Nucleus accumbens (tissue), 56 donors: Measurements from ENCODE around the gene SHOX.
"Not testable (repeated sequence)": the region's sequence is repeated elsewhere in the genome, so short reads cannot be mapped to it uniquely, and the experiment has no call there.

Experiments used
- DNase-seq, 56 donors: peaks; one replicate each; lab custom pipeline; 2025; lab: John Stamatoyannopoulos, UW

The SHOX gene

DNA sequence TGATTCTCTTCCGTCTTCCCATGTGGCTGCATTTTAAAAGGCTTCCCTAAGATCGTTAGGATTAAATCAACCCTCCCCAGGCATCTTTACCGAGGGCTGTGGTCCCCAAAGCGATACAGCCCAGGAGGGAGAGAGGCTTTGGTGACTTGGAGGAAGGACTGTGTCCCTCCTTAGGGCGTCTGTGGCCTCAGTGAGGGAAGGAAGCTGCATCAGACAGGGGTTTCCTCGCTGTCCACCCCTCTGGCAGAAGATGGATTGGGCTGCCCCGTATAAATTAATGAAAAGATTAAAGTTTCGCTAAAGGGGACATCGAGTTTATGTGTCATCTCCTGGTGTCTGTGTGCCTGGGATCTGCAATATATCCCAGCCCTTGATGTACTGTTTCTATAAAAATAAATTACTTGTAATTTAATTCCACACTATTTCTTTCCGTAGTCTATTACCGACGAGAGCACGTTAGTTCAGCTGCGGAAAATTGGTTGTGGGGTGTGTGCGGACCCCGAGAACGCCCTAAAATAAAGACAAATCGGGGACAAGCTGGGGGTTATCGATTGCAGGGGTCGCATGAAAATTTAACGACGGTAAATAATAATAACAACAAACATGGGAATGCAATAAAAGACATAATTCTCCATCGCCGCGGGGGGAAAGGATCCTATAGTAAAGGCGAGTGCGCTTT is 6.5 kb downstream of the SHOX start:
- DNase-seq: no peak

DNA sequence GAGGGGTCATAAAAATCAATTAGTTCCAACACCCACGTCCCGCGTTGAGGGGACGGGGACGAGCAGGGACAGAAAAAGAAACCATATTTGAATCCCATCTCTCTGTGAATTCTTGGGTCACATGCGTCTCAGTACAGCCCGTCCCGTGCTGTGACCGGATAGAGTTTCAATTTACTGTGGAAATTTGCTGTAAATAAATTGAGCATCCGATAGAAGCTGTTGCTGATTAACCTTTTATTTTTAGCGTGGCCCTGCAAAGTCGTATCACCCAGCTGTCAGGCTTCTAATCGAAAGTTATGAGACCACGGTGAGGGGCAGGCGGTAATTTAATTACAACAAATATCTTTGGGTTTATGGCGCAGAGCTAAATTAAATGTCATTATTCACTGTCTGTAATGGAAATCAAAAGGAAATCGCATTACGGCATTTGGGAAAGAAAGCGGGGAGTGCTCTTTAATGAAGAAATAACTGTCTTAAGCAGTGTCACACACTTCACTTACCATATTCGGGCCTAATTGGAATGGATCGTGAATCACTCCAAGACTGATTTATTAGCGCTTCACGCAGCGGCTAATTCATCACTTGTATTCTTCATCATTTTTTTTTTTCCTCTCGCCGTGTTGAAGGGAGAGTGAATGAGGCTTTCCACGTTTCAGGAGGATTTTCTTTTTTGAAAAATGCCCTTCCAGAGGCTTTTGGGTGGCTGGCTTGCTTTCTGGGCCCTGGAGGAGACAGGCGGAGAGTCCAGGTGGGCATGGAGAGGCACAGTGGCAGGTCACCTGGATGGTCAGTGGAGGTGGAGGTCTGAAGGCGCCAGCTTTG is 7.3 kb downstream of the SHOX start:
- DNase-seq: no peak

DNA sequence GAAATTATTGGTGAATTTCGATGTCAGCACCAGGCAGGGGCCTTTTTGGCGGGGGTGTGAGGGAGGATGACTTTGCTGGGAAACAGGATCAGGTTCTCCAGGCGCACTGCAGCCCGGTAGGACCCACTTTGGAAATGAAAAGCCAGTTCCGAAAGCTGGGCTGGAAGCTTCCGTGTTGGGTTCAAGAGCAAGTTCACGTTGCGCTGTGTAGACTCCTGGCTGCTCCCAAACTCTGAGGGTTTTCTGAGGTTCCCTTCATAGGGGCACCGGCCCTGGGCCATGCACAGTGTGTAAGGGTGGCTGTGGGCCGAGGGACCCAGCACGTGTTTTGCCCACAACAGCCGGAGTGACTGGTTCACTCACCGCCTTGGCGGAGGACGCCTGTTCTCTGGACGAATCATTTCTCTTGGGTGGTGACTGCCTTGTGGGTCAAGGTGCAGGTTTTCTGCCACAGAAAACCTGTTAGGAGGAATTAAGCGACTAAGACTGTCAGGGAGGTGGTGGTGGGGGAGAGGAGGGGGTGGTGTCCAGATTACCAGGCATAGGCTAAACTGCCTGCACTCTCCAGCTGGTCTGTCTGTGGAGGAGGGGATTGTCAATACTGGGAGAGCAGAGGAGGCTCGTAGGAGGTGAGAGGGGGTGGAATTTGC is 8.0 kb downstream of the SHOX start:
- DNase-seq: no peak

DNA sequence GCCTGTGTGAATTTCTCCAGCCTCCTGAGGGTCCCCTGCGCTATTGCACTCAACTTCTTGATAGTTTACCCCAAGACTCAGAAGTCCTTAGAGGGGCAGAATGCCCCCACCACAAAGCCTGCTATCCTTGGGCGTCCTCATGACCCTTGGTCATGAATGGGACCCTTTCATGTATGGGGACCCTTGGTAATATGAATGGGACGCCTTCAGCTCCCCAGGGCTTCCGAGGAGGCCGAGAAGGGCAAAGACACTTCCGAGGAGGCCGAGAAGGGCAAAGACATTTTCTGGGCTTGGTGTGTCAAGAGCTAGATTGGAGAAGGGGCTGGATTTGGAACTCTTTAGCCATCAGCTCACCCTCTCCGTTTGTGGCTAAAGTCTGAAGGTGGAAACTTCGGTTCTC is 8.6 kb downstream of the SHOX start:
- no peak for DNase-seq

DNA sequence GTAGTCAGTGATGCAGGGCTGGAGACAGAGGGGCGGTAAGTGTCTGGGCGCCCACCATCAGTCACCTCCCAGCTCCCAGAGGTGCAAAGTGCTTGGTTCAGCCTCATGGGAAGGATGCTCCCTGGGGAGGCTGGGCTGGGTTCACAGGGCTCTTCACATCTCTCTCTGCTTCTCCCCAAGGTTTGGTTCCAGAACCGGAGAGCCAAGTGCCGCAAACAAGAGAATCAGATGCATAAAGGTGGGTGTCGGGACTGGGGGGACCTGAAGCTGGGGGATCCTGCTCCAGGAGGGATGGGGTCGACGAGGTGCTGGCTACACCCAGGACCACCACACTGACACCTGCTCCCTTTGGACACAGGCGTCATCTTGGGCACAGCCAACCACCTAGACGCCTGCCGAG is 10.1 kb downstream of the SHOX start:
- no peak for DNase-seq

DNA sequence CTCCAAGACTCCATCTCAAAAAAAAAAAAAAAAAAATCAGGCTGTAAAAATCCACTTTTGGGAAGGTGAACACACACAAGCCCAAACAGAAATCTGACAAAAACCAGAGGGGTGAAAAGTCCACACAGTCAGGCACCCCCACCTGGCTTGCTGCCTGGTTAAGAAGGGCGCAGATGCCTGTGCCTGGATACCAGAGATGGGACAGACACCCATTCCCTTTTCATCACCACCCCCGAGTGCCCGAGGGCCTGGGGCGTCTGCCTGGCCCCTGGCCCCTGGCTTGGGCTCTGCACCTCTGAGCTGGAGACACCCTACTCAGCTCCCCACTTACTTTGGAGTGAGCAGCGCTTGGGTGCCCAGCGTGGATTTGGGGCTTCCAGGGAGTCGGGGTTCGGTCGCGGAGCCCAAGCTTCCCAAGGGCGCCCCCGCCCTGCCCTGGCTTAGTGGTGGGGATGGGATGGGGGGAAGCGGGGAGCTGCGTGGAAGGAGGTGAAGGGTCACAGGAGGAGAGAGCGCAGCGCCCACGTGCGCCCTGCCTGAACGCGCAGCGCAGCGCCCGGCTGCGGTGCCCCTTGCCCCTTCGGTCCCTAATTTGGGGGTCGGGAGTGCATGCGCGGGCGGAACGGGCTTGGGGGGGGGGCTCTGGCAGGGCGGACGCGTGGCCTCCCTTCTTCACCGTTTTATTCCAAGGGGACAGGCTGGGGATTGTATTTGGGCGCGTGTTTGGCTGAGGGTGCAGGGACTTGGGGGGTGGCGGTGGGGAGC is 11.3 kb downstream of the SHOX start:
- no peak for DNase-seq

DNA sequence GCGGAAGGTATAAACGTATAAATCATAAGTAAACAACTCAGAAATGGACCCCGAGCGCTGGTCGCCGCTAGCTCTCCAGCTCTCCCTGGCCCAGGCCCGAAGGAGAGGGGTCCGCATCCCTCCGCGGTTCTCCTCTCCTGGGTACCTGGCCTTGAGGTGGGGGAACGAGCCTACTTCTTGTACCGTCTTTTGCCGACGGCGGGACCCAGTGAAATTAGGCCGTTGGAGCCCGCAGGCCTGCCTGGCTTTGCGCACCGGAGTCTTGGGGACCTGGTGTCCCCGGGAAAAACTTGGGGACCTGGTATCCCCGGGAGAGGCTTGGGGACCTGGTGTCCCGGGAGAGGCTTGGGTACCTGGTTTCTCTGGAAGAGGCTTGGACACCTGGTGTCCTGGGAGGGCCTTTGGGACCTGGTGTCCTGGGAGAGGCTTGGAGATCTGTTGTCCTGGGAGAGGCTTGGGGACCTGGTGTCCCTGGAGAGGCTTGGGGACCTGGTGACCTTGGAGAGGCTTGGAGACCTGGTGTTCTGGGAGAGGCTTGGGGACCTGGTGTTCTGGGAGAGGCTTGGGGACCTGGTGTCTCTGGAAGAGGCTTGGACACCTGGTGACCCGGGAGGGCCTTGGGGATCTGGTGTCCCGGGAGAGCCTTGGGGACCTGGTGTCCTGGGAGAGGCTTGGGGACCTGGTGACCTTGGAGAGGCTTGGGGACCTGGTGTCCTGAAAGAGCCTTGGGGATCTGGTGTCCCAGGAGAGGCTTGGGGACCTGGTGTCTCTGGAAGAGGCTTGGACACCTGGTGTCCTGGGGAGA is 12.0 kb downstream of the SHOX start:
- no peak for DNase-seq

DNA sequence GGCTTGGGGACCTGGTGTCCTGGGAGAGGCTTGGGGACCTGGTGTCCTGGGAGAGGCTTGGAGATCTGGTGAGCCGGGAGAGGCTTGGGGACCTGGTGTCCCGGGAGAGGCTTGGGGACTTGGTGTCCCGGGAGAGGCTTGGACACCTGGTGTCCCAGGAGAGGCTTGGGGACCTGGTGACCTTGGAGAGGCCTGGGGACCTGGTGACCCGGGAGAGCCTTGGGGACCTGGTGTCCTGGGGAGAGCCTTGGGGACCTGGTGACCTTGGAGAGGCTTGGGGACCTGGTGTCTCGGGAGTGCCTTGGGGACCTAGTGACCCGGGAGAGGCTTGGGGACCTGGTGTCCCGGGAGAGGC is 12.6 kb downstream of the SHOX start:
- no peak for DNase-seq

DNA sequence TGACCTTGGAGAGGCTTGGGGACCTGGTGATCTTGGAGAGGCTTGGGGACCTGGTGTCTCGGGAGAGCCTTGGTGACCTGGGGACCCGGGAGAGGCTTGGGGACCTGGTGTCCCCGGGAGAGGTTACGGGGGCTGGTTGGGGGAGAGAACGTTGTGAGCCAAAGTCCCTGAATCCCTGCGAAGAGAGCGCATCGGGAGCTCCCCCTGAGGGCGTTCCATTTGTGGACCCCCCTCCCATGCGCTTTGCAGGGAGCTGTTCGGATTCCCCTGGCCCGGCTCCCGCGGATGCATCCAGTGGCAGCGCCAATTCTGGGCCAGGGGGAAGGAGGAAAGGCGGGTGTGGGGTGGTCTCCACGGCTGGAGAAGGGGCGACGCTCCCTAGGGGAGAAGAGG is 13.3 kb downstream of the SHOX start:
- DNase-seq: no peak

DNA sequence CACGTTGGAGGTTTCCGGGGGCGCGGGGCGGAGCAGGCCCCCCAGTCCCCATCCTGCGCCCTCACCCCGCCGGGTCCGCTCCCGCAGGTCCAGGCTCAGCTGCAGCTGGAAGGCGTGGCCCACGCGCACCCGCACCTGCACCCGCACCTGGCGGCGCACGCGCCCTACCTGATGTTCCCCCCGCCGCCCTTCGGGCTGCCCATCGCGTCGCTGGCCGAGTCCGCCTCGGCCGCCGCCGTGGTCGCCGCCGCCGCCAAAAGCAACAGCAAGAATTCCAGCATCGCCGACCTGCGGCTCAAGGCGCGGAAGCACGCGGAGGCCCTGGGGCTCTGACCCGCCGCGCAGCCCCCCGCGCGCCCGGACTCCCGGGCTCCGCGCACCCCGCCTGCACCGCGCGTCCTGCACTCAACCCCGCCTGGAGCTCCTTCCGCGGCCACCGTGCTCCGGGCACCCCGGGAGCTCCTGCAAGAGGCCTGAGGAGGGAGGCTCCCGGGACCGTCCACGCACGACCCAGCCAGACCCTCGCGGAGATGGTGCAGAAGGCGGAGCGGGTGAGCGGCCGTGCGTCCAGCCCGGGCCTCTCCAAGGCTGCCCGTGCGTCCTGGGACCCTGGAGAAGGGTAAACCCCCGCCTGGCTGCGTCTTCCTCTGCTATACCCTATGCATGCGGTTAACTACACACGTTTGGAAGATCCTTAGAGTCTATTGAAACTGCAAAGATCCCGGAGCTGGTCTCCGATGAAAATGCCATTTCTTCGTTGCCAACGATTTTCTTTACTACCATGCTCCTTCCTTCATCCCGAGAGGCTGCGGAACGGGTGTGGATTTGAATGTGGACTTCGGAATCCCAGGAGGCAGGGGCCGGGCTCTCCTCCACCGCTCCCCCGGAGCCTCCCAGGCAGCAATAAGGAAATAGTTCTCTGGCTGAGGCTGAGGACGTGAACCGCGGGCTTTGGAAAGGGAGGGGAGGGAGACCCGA is 14.0 kb downstream of the SHOX start:
- no peak for DNase-seq

DNA sequence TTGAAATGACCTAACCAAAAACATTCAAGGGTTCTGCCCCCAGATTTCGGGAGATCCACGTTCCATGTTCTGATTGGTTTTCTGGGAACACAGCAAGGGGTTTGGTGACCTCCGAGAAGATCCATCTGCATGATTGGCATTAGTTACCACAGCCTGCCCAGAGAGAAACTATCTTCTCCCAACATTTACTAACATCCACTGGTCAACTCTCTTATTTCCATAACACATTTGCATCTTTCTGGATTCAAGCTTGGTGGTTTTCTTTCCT is 15.6 kb downstream of the SHOX start:
- DNase-seq: no peak

DNA sequence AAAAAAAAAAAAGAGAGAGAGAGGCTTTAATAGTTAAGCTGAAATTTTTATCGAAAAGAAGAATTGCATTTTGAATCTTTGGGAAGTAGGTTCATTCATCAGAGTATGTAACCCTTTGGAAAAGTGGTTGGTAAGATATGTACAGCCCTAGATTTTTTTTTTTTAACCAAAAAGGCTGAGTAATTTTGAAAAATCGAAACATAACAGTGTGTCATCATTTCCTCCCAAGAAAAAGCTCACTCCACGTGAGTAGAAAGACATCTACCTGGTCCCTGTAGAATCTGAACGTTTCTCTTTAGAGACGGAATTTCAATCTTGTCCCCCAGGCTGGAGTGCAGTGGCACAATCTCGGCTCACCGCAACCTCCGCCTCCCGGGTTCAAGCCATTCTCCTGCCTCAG is 16.2 kb downstream of the SHOX start:
- no peak for DNase-seq

DNA sequence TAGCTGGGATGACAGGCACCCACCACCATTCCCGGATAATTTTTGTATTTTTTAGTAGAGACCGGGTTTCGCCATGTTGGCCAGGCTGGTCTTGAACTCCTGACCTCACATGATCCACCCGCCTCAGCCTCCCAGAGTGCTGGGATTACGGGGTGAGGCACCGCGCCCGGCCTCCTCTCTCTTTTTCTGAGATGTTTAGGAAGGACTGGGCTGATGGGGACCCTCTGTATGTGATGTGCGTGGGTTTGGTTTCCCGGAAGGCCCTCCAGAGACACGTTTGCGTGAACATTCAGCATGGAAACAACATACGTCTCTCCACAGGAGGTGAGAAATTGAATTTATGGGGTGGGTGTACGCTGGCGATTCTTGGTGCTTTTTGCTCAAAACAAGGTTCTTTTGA is 18.6 kb downstream of the SHOX start:
- DNase-seq: no peak

DNA sequence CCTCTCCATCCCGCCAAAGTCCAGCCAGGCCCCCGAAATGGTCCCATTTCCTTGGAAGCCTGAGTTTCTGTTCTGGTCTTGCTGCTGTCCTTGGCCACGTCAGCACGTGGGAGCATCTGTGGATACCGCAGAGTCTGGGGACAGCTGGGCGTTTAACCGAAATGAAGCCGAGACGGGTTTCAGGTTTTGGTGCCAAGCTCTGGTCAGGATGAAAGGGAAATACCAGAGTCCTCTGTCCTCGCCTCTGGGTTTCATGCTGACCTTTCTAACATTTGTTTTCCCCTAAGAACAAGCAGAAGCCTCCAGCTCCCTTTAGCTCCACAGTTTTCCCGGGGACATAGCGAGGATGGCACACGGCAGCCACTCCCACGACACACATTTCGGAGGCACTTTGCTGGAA is 19.7 kb downstream of the SHOX start:
- DNase-seq: no peak

DNA sequence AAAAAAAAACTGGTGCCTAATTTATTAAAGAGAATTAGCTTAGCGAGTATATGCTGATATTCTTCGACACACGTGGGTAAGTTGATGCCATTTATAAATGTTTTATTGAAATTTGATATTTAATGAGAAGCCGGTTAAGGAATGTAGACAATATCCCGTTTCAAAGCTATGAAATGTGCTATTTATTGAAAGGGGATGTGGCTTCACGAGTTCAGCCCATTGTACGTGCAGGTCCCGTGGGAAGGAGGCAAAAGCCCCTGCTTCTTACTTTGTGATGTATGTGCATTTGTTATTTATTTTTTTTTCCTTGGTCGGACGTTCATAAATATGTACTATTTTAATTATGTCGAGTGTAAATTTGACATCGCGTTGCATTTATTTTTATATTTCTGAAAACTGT is 20.2 kb downstream of the SHOX start:
- no peak for DNase-seq

DNA sequence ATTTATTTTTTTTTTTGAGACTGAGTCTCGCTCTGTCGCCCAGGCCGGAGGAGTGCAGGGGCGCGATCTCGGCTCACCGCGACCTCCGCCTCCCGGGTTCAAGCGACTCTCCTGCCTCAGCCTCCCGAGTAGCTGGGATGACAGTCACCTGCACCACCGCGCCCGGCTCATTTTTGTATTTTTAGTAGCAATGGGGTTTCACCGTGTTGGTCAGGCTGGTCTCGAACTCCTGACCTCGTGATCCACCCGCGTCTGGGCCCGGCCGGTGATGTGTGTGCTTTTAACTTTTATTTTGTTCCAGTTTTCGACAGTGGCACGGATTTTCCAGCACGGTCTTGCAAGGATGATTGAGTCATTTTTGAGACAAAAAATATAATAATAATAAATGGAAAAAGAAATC is 21.3 kb downstream of the SHOX start:
- not testable (repeated sequence) for DNase-seq

DNA sequence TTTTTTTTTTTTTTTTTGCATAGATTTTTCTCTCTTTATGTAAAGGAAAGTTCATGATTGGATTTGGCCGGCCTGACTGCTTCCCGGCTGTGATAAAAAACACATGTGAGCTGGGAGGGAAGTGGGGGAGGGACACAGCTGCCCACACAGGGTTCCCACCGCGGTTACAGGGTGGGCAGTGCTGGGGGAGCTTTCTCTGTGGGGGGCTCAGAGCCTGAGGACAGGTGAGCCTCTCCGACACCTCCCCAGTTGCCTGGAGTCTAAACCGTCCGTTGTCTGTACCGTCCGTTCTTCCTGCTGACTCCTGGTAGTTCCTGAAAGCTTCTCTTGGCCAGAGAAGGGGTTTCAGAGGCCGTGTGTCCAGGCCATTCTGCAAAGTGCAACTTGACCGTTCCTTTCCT is 21.8 kb downstream of the SHOX start:
- DNase-seq: no peak

DNA sequence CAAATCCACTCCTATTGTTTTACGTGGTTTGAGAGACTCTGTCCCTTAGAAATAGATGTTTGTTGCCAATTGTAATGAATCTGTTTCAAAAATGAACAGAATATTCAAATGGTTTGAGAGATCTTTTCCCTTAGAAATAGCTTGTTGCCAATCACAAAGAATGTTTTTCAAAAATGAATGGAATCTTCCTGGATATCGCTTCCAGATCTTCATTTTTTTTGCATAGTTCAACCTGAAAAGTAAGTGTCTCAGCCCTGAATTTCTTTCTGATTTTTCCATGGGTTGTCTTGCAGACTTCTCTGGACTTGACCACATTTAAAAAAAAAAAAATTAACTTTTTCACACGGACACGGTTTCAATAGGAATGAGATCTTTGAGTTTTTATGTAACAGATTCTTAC is 22.7 kb downstream of the SHOX start:
- no peak for DNase-seq

DNA sequence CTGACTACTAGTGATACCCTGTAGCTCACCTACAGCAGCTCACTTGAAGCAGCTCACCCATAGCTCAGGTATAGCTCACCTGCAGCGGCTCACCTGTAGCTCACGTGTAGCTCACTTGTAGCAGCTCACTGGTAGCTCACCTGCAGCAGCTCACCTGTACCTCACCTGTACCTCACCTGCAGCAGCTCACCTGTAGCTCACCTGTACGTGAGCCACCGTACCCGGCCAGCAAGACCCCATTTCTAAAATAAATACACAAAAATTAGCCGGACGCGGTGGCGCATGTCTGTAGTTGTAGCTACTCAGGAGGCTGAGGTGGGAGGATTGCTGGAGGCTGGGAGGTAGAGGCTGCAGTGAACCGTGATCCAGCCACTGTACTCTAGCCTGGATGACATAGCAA is 30.6 kb downstream of the SHOX start:
- no peak for DNase-seq
